ENCODE results near the gene VSTM5.
A peak's percentile ranks its signal among the peaks of the same experiment; 100 is the strongest.
"Not testable (repeated sequence)": the region's sequence is repeated elsewhere in the genome, so short reads cannot be mapped to it uniquely, and the experiment has no call there.

VSTM5 gene

GRCh38 chr11:93796441-93797231 lies 53.8 kb downstream of the VSTM5 start:
- no peak for DNase-seq (ENCODE audit: low read depth in 2 of 2)

GRCh38 chr11:93791493-93791892 lies 58.9 kb downstream of the VSTM5 start:
- no peak for DNase-seq (ENCODE audit: low read depth in 2 of 2)

GRCh38 chr11:93784935-93785360 lies 65.5 kb downstream of the VSTM5 start:
- DNase-seq (ENCODE audit: low read depth in 2 of 2), result no peak

GRCh38 chr11:93784145-93784934 lies 66.1 kb downstream of the VSTM5 start, which contains the start of gene MED17:
MED17 (plus strand) TSS chr11:93784282; CDS start chr11:93784514, 232 bp downstream.
- peak; percentile 78 to 79 for DNase-seq (ENCODE audit: low read depth in 2 of 2)

DNA sequence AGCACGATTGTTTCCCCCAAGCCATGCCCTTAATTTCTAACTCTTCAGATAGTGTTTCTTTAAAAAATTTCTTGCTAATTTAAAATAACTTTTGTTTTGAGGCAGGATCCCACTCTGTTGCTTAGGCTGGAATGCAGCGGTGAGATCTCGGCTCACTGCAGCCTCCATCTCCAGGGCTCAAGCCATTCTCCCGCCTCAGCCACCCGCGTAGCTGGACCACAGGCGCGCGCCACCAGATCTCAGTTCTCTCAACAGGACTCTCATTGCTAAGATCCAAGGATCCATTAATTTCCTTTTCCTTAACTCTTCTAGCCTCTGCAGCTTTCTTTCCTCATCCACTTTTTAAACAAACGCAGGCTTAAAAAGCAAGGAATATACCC lies 66.7 kb downstream of the VSTM5 start:
- no peak for DNase-seq (ENCODE audit: low read depth in 2 of 2)

GRCh38 chr11:93783362-93783761 lies 67.1 kb downstream of the VSTM5 start:
- DNase-seq (ENCODE audit: low read depth in 2 of 2), result no peak

DNA sequence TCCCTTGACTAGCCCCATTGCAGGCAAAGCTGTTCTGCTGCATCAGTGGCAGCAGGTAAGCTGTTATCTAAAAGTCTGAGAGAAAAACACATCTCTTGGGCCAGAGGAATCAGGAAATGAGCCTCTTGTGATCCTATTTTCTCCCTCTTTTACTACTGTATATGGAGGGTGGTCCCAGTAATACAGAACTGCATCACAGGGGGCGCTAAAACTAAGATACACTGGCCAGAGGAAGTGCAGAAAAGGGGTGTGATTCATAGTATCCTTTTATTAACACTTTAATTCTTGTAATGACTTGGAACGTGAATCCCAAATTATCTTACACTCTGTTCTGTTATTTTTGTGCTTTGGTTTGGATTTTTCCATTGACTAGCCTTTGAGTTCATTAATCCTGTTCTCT lies 75.1 kb downstream of the VSTM5 start:
- DNase-seq (ENCODE audit: low read depth in 2 of 2), result no peak

- not testable (repeated sequence) for DNase-seq (ENCODE audit: low read depth in 2 of 2)
Observed at GRCh38 chr11:93774560-93774959, 75.9 kb downstream of the VSTM5 start.

DNA sequence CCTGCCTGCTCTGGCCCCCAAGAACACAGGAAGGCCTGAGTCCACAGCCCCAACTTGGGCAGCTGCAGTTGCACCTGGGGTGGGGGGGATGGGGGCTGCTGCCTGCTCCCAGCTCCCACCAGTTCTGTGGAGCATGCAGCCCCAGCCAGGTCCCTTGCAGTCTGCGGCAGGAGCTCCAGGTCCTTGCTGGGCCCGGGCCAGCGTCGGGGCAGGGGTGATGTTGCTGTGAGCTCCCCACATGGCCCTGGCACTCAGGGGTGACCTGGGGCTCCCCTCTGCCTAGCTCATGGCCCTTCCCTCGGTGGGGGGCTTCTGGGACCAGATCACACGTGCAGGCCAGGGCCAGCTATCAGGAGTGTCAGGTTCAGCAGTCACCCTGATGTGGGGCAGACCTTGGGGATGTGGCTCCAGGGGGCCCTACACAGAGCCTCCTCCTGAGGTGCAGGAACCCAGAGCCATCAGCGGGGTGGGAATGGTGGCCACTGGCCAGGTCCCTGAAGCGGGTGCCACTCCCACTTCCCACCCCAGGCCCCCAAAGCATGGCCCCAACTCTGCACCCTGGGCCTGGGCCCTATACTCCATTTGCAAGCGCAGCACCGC lies 76.7 kb downstream of the VSTM5 start:
- DNase-seq (ENCODE audit: low read depth in 2 of 2), result no peak

GRCh38 chr11:93773045-93773477 lies 77.4 kb downstream of the VSTM5 start:
- DNase-seq (ENCODE audit: low read depth in 2 of 2), result no peak

- DNase-seq (ENCODE audit: low read depth in 2 of 2), result no peak
Observed at GRCh38 chr11:93772123-93772522, 78.3 kb downstream of the VSTM5 start.

GRCh38 chr11:93770160-93770559 lies 80.3 kb downstream of the VSTM5 start:
- DNase-seq (ENCODE audit: low read depth in 2 of 2), result no peak
